Suppressor macrophage (primary cell): Measurements from ENCODE around the gene GTPBP4.
"Not testable (repeated sequence)": the region's sequence is repeated elsewhere in the genome, so short reads cannot be mapped to it uniquely, and the experiment has no call there.

Source experiments
- DNase-seq, 4 experiments: peaks; one replicate each; pipeline ENCODE4 v3.0.0-alpha.2; 2020 to 2022

GTPBP4 gene

DNA sequence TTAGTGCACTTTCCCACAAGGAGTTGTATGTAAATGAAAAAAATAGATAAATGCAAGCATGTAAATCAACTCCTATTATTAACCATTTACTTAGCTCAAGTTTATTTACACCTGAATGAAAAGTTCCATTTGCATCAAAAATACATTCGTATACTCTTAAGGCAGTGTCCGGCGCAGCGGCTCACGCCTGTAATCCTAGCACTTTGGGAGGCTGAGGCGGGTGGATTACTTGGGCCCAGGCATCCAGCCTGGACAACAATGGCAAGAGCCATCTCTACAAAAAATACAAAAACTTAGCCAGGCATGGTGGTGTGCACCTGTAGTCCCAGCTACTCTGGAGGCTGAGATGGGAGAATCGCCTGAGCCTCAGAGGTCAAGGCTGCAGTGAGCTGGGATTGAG is 41.6 kb downstream of the GTPBP4 start:
- no peak for DNase-seq

DNA sequence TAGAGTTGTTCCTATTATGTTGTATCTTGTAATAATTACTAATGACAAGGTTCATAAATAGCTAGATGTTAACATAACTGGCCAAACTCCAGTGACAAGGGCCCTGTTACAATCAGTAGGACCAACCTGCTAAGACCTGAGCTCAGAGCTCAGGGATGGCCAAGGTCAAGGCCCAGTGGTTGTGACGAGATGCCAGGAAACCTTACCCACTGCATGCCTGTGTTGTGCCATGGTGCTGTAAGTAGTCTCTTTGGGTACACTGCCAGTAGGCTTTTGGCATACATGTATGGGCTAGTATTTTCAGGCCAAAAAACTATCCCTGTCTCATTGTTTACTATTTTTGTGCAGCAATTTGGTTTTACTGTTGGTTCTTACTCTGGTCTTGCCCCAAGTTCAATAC is 45.4 kb downstream of the GTPBP4 start:
- DNase-seq: no peak

DNA sequence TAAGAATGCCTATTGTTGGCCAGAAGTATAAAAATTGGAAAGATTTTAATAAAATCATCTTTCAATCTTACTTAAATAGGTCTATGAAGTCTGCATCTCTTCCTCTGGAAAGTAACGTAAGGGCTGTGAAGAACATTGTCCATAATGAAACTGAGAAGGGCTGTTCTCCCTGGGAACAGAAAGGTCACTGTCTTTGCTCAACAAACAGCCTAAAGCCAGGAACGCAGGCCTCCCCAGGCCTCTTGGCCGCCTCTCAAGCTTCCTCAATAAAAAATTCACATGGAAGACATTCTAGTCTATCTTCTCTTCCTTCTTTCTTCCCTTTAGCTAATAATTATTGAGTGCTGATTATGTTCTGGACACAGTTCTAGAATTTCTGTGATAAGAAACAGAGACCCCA is 46.5 kb downstream of the GTPBP4 start:
- DNase-seq: no peak

DNA sequence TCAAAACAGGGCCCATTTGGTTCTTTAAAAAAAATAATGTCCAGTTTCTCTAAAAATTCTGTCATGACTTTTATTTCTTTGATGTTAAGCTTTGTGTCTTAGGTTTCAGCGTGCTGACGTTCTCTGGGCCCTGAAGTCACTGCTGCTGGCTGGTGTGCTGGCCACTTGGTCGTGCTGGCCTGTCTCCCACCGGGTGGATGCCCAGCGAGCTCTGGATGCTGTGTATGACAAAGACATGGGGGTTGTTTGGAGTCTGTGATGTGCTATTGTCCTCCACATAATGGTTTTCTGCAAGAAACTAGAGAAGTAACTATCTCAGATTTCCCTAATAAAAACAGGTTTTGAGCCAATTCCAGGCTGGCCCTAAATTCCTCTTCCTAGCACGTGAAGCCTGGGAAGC is 47.0 kb downstream of the GTPBP4 start:
- no peak for DNase-seq

DNA sequence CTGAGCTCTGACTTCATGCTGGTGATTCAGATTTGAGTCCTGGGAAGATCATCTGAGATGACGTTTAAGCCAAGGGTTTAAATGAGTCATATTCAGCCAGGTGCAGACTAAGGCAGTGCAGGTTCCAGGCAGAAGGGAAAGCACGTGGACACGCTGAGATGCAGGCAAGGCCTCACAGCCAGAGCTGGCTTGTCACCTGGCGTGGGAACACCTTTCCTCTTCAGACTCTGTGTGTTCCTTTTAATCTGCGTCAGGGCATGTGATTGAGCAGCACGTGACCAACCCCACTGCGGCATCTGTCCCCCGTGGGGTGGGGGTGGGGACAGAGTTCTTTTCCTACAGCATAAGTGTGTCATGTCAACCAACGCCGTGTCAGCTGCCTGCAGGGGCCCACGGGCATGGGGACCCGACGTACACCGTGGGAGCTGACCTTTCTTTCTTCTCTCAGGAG is 48.1 kb downstream of the GTPBP4 start:
- DNase-seq: no peak

DNA sequence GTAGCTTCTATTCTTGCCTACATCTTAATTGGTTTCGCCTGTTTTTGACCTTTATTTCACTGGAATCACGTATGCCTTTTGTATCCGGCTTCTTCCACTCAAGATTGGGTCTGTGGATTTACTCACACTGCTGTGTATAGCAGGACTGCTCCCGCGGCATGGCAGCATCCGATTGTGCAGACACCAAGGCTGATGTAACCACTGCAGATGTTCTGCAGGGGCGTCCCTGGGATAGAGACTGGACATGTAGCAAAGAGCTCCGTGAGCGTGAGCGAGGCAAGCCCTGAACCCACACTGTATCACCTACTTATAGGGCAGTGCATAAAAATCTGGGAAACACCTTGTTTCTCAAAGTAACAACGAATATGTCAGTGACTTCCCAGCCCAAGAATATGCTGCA is 48.9 kb downstream of the GTPBP4 start:
- DNase-seq: no peak

DNA sequence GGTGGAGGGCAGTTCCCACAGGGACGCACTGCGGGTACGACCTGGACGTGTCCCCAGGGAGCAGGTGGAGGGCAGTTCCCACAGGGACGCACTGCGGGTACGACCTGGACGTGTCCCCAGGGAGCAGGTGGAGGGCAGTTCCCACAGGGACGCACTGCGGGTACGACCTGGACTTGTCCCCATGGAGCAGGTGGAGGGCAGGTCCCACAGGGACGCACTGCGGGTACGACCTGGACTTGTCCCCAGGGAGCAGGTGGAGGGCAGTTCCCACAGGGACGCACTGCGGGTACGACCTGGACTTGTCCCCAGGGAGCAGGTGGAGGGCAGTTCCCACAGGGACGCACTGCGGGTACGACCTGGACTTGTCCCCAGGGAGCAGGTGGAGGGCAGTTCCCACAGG is 50.5 kb downstream of the GTPBP4 start:
- DNase-seq: not testable (repeated sequence)

DNA sequence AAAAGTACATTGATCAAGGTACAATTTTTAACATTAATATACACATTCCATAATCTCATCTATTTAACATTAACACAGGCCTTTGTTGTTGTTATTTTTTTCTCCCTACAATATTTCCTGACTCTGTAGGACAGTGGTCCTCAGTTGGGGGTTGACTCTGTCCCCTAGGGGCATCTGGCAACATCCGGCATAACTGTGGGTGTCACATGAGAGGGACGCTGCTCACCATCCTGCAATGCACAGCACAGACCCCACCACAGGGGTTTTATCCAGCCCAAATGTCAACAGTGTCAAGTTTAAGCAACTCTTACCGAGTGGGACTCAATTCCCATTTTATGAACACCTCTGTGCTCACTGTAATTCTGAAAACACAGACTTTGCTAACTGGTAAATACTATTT is 51.9 kb downstream of the GTPBP4 start:
- no peak for DNase-seq

DNA sequence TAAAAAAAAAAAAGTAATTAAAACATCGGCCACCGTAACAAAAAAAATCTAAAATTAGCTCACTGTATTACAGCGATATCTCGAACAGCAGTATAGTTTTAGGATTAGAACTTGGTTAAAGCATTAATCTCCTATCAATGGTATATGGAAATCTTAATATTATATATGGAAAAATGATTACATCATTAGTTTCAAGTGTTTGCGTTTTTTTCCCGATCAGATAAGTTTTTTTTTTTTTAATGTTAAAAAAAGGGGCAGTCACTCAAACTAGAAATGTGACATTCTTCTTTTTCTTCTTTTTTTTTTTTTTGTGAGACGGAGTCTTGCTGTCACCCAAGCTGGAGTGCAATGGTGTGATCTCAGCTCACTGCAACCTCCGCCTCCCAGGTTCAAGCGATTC is 53.3 kb downstream of the GTPBP4 start:
- no peak for DNase-seq

DNA sequence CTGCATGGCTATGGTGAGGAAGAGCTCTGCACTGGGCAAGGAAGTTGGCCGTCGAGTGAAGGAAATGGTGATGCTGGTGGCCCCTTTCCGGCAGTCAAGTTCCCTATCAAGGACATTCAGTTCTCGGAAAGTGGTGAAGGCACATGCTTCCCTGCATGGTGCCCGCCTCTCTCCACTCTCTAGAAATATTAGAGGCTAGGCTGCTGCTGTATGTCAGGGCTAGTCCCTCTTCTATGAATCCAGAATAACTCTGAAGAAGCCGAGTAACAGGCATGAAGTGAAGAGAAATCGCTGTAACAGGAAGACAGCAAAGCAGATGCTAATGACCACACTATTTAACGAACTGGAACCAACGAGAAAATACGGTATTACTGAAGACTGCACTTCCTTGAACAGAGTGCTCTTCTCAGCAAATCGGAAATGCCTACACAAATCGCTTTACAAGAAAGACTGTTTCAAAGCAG is 55.3 kb downstream of the GTPBP4 start:
- DNase-seq: peak; percentile 70 to 79 (median 76)

DNA sequence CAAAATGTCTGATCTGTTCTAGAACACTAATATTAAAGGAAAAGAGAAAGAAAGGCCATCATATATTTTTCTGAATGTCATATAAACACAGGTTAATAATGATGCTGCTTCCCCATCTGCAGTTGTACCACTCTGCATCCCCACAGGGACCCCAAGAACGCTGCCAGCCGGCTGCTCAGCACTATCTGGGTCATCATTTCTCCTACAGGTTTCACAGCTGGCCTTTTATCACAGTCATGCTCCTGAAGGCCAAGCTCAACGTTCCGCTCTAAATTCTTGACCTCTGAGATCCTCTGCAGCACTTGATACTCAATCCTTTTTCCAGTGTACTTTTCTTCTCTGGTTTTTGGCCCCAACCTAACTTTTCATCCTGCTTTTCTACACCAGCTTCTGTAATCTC is 55.9 kb downstream of the GTPBP4 start:
- no peak for DNase-seq

DNA sequence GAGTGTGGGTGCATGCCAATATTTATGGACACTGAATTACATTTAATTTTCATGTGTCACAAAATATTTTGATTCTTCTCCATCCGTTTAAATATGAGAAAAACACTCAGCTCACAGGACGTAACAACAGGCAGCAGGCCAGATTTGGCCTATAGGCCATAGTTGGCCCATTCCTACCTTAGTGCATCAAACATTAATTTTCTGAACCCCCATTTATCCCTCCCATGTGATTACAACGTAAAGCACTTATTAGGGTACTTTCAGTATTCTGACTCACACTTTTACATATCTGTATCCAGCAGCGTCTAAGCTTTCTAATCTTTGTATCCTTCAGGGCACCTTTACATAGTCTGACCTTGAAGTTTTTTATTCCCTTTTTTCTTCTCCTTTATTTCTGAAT is 56.7 kb downstream of the GTPBP4 start:
- DNase-seq: no peak

DNA sequence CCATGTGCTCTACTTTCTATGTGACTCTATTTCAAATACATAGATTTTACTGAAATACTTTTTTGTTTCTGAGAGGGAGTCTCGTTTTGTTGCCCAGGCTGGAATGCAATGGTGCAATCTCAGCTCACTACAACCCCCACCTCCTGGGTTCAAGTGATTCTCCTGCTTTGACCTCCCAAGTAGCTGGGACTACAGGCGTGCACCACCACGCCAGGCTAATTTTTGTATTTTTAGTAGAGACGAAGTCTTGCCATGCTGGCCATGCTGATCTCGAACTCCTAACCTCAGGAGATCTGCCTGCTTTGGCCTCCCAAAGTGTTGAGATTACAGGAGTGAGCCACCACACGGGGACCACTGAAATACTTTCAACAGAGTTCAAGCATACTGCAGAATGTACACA is 57.2 kb downstream of the GTPBP4 start:
- DNase-seq: no peak

DNA sequence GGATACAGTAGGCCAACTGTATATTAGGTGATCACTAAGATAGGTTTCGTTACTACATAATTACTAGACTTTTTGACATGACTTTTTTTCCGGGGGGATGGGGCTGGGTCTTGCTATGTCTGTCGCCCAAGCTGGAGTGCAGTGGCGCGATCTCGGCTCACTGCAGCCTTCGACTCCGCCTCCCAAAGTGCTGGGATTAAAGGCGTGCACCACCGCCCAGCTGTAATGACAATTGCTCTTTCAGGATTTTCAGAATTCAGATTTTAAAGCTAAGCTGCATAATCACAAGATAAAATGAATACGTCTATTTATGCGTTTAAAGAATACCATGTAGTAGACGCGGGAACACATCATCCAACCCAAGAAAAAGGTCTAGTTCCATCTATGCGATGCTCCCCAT is 59.7 kb downstream of the GTPBP4 start:
- DNase-seq: peak; percentile 23 to 45 (median 34)

DNA sequence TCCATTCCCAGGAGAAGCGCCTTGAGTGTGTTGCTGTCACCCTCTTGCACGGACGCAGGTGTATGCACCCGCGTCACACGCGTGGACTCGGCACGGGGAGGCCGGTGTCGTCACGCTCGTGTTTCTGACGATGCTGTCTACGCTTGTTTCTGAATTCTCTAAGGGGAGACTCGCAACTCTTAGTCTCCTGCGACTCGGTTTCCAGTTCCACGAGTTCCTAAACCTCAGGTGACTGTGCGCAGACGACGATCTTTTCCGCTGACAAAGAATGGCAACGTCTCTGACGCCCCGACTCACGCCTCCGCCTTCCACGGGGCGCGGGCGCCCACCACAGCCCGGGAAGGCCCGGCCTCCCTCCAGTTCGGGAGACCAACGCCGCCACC is 60.1 kb downstream of the GTPBP4 start:
- peak in 2 of 4 experiments; percentile 79 to 81 for DNase-seq

DNA sequence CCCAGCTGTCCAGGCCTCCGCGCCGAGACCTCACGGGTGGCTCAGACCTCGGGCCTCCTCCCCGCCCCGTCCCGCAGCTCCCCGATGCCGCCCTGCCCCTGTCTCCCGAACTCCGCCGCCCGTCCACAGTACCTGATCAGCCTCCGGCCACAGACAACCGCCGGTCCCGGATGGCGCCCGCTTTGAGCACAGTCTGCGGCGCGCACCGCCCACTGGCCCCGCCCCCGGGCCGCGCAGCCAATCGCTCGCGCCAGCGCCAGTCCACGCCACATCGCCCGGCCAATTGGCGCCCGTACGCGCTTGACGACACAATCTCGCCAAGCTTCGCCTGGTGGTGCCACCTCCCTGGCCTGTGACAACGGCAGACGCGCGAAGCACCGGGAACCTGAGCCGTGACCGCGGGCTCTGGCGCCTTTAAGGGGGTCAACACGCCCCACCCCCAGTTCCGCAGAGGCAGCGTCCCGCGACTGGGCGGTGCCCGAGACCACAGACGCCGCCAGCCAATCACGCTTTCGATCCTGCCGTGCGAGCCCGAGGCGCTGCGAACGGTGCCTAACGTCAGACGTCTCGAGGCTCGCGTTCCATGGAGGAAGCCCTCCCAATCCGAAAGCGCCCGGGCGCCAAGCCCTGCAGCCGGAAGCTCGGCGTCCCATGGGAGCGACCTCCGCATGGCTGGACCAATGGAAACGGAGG is 60.6 kb downstream of the GTPBP4 start, which contains the start of gene IDI1:
Gene IDI1 (minus strand): TSS at position 388 of the 693 bp plus-strand sequence. CDS start 116 bp downstream, at position 272.
- DNase-seq: peak; percentile 99 to 100 (median 99)

DNA sequence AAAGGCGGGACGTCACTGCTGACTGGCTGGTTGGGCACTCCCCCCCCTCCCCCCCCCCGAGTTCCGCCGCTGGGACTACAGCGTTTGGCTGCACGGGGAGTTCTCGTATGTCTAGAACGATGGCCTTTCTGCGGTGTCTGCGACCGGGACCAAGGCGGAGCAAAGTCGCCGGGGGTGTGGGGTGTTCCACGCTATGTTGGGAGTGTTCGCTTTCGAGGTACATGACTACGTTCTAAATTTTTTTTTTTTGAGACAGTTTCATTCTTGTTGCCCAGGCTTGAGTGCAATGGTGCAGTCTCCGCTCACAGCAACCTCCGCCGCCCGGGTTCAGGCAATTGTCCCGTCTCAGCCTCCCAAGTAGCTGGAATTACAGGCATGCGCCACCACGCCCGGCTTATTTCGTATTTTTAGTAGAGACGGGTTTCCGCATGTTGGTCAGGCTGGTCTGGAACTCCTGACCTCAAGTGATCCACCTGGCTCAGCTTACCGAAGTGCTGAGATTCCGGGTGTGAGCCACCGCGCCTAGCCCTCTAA is 61.3 kb downstream of the GTPBP4 start:
- DNase-seq: no peak

DNA sequence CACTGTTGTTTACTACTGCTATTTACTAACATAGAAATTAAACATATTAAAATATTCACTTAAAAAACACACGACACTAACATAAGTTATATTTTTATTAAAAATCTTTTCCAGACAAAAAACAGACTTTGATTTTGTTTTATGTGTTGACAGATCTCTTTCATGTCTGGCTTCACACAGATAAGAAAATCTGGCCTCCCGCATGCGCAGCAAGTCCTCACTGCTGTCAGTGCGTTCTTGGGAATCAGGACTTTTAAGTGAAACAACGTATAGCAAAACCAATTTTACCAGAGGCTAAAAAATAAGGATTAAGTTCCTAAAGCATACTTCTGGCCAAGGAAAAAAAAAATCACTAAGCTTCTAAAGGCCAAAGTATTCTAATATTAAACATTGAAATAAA is 61.9 kb downstream of the GTPBP4 start:
- DNase-seq: no peak

DNA sequence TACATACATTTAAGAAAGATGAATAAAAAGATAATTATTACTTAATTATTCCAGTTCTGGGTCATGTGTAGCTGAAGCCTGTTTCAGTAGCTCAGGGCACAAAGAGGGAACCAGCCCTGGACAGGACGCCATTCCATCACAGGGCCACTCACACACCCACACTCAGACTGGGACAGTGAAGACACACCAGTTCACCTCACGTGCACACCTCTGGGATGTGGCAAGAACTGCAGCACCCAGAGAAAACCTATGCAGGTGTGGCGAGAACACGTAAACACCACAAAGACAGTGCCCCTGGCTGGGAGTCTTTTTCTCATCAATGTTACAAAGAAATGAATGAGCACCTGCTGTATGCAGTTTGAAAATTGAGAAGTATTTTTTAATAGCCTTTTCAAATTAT is 62.3 kb downstream of the GTPBP4 start:
- DNase-seq: peak; percentile 39 to 72 (median 61)

DNA sequence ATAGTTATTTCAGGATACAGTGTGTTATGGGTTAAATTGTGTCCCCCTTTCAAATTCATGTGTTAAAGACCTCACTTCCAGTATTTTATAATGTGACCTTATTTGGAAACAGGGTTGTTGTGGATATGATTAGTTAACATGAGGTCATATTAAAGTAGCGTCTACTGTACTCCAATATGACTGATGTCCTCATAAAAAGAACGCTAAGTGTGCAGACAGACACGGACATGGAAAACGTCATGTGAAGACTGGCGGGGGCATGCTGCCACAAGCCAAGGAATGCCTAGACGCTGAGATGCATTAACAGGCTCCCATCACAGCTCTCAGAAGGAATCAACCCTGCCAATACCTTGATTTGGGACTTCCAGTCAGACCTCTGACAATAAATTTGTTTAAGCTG is 66.5 kb downstream of the GTPBP4 start:
- no peak for DNase-seq

DNA sequence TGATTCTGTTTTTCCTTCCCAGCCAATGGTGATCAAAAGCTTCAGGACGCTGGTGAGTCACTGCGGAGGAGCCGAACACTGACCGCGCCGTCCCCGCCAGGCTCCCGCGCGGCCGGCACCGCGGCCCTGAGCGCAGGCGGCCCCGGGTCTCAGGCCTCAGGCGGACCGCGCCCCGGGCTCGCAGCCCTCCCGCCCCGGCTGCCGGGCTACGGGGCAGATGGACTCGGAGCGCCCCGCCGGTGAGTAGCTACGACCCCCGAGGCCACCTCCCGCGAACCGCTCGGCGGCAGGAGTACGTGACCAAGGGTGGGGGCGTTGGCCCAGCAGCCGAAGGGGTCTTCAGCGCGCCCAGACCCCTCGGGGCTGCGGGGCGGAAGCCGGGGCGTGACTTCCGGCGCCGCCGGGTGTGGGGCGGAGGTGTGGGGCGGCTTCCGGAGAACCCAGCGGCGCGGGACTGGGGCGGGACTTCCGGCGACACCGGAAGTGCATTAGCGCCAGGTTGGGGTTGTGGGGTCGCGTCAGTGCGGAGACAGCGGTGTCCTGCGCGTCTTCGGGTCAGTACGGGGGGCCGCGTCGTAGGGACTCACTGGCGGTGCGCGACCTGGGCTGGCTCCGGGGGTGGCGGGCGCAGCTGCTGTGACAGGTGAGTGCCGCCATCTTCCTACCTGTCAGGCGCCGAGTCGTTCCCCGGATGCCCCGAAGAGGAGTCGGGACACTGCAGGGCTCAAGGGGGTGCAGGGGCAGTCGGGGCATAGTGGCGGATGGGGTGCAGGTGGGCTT is 68.3 kb downstream of the GTPBP4 start, which contains the start of gene WDR37:
Gene WDR37 (plus strand): TSS at position 60 of the 780 bp plus-strand sequence. CDS start 15,771 bp downstream, outside the sequence.
- DNase-seq: peak; percentile 89 to 95 (median 92)

DNA sequence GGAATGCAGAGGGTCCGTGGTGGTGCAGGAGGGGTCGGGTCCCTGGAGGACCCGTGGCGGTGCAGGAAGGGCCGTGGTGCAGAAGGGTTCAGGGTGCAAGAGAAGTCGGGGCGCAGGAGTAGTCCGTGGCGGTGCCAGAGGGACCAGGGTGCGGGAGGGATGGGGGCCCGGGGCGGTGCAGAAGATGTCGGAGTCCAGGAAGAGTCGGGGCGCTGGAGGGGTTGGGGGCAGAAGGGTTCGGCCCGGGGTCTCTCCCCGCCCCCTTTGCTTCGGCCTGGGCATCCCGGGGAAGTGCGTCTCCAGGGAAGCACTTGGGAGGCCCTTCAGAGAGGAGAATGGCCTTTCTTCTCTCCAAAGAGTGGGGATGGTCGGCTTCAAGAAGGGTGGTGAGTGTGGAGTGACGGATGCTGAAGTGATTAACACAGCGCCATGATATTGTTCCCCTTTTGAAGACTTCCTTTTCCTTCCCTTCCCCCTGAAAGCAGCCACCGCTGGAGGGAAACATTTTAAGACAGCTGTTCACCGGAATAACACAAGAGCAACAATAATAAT is 68.9 kb downstream of the GTPBP4 start:
- peak; percentile 75 to 87 (median 82) for DNase-seq

DNA sequence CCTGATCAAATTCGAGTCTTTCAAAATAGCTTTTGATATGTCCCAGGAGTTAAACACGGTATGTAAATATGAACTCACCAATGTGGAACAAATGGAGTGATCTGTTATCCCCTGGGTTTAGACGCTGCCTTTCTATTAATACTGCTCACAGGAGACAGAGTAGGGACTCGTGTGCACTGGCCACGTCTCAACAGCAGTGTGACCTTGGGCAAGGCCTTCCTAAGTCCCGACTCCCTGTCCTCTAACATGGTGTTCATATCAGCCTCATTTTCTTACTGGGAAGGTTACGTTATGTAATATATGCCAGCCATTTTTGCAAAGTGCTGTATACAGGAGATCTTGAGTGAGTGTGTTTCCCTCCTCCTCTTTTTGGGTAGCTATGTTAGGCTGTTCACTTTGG is 69.8 kb downstream of the GTPBP4 start:
- no peak for DNase-seq
